ENCODE results near the gene SLC12A4. TPM values are rescaled to one million over a fixed set of nuclear protein-coding genes. Genes with fewer than 3 reads are reported as not detected.

The SLC12A4 gene
- total and polyA plus RNA-seq, 2 of the 13 experiments (the other 11 are each of a cell fraction or from before 2014, with no cell fraction given), result 65.1 to 84.3 TPM

GRCh38 chr16:67915831-67916723 is 52.4 kb downstream of the SLC12A4 start:
- POLR2A ChIA-PET, result interaction anchor here (1.2 to 2.9 kb wide), 2 partner anchors 23 to 319 kb away, joined by 4 to 10 read pairs; partner anchors contain the start of gene PSKH1
- Histone ChIP-seq H3K79me2 (ENCODE audit: insufficient read depth, low read length) (no peaks in the 10 kb centered on the region), H3K4me1 (ENCODE audit: insufficient read depth, low read length) (peaks cover 34% of the 10 kb centered on the region), H3K4me3 (replicated peaks in 1 of 3; ENCODE audit: insufficient read depth in 1 of 3, low read depth in 2 of 3, low read length in 3 of 3) (no peak overlapping the region), H3K27ac (ENCODE audit: extremely low read length, insufficient read depth, low read length) (peak overlapping the region; percentile 44), H2AFZ (ENCODE audit: low read length) (no peak overlapping the region), H3K9me3 (ENCODE audit: low read length) (no peaks in the 10 kb centered on the region), H3K27me3 (ENCODE audit: control insufficient read depth in 1 of 2, insufficient read depth in 2 of 2, low read length in 2 of 2) (no peaks in the 10 kb centered on the region), H4K20me1 (ENCODE audit: insufficient read depth, low read length) (peaks cover 6% of the 10 kb centered on the region; the same call in 1 of the 2 replicates), H3K4me2 (ENCODE audit: low read depth, low read length) (peak overlapping the region; percentile 52), H3K9ac (ENCODE audit: insufficient read depth, low read depth, low read length) (no peak overlapping the region), H3K36me3 (replicated peaks in 1 of 2; ENCODE audit: control insufficient read depth in 1 of 2, insufficient read depth in 2 of 2, low read length in 2 of 2) (peaks cover 15 to 20% of the 10 kb centered on the region in 2 experiments; a peak in 4 of 5 replicates)
- FAIRE-seq, result peak; percentile 90
- in situ Hi-C loops (cut with HindIII; ENCODE audit: extremely low pct_ligation_motif_present, low pct_unique_long_range_greater_than_20kb) (no loop called here), intact Hi-C loops (cut with micrococcal nuclease; ENCODE audit: unreplicated experiment) (no loop called here)
- no TSS peak for BruUV-seq (replicated peaks)
- WGBS (ENCODE audit: low lambda C conversion rate), result 59% methylated on average over 7 of the region's 7 CpGs
- CTCF ChIA-PET (ENCODE audit: low intra/inter-chr PET ratio, low total read pairs), result interaction anchor here (1.7 kb wide), 1 partner anchor 33 kb away, joined by 3 read pairs; no protein-coding TSS in a partner anchor
- DNase-seq (ENCODE audit: low spot score), result peak; percentile 59
- ATAC-seq, result peak; percentile 87
- TF ChIP-seq PHF20 (CRISPR knock-in tag; IDR thresholded peaks at IDR 0.05) (peak; percentile 19; the same call in 1 of the 2 replicates), ZFX (CRISPR knock-in tag; IDR thresholded peaks at IDR 0.05; ENCODE audit: low read depth) (peak; percentile 37), ZNF263 (CRISPR knock-in tag; IDR thresholded peaks at IDR 0.05) (peak; percentile 99), THAP7 (CRISPR knock-in tag; IDR thresholded peaks at IDR 0.05) (no peak), FOXA1 (IDR thresholded peaks at IDR 0.05) (no peak), FOXA1 (CRISPR knock-in tag; IDR thresholded peaks at IDR 0.05) (peak; percentile 52; the same call in 1 of the 2 replicates), SP5 (CRISPR knock-in tag; IDR thresholded peaks at IDR 0.05; ENCODE audit: borderline replicate concordance, low read depth) (peak; percentile 48; the same call in 1 of the 2 replicates), ZBTB26 (CRISPR knock-in tag; IDR thresholded peaks at IDR 0.05; ENCODE audit: borderline replicate concordance) (peak; percentile 14; the same call in 1 of the 2 replicates), PRMT3 (CRISPR knock-in tag; IDR thresholded peaks at IDR 0.05; ENCODE audit: borderline replicate concordance, low read depth) (0 out of 2 replicates have a peak, but pooled peaks have one; percentile 40), CCDC6 (CRISPR knock-in tag; IDR thresholded peaks at IDR 0.05) (no peak), MXI1 (IDR thresholded peaks at IDR 0.05; ENCODE audit: borderline replicate concordance, low read depth, low read length) (peak; percentile 15; the same call in 1 of the 3 replicates), ZNF574 (CRISPR knock-in tag; IDR thresholded peaks at IDR 0.05) (0 out of 2 replicates have a peak, but pooled peaks have one; percentile 31), ZNF143 (CRISPR knock-in tag; IDR thresholded peaks at IDR 0.05) (peak; percentile 50; the same call in 1 of the 2 replicates), THAP9 (CRISPR knock-in tag; IDR thresholded peaks at IDR 0.05; ENCODE audit: borderline replicate concordance) (peak; percentile 43; the same call in 1 of the 2 replicates), FOXA3 (CRISPR knock-in tag; IDR thresholded peaks at IDR 0.05) (0 out of 2 replicates have a peak, but pooled peaks have one; percentile 15)
